Neural progenitor cell (in vitro differentiated cells): ENCODE measurements around the gene NUDT21. TPM values are rescaled to one million over a fixed set of nuclear protein-coding genes. Genes with fewer than 3 reads are reported as not detected.

Experiments
- DNase-seq: peaks from one replicate; pipeline ENCODE4 v3.0.0-alpha.2; 2016; ENCODE audit warnings: low spot score
- H2AFZ ChIP-seq: fragments of 200-600 bp; sonication (generic); replicated peaks from 2 replicates; pipeline ENCODE4 v1.6.1; 2016; ENCODE audit warnings: antibody characterized with exemption
- H3F3A ChIP-seq: fragments of 200-600 bp; sonication (generic); 2 replicates; pipeline ENCODE4 v1.6.1; 2016; ENCODE audit warnings: antibody characterized with exemption, low read depth
- H3K27ac ChIP-seq: fragments of 200-600 bp; sonication (generic); 2 replicates; pipeline ENCODE4 v1.5.1; 2016; ENCODE audit warnings: mild to moderate bottlenecking
- H3K27me3 ChIP-seq: fragments of 200-600 bp; sonication (generic); 2 replicates; pipeline ENCODE4 v1.6.1; 2016; ENCODE audit warnings: mild to moderate bottlenecking, moderate library complexity
- H3K36me3 ChIP-seq: fragments of 200-600 bp; sonication (generic); 2 replicates; pipeline ENCODE4 v1.5.1; 2016
- H3K4me1 ChIP-seq: fragments of 200-600 bp; sonication (generic); 2 replicates; pipeline ENCODE4 v1.6.1; 2016; ENCODE audit warnings: mixed run types
- H3K4me2 ChIP-seq: fragments of 200-600 bp; sonication (generic); 2 replicates; pipeline ENCODE4 v1.6.1; 2016
- H3K4me3 ChIP-seq: fragments of 200-600 bp; sonication (generic); 2 replicates; pipeline ENCODE4 v1.5.1; 2016
- H3K79me2 ChIP-seq: fragments of 200-600 bp; sonication (generic); 2 replicates; pipeline ENCODE4 v1.6.1; 2016; ENCODE audit warnings: low read depth
- H3K9ac ChIP-seq: fragments of 200-600 bp; sonication (generic); 2 replicates; pipeline ENCODE4 v1.6.1; 2016
- H3K9me3 ChIP-seq: fragments of 200-600 bp; sonication (generic); 2 replicates; pipeline ENCODE4 v1.5.1; 2016; ENCODE audit warnings: low read depth
- H4K20me1 ChIP-seq: fragments of 200-600 bp; sonication (generic); 2 replicates; pipeline ENCODE4 v1.6.1; 2016; ENCODE audit warnings: low read depth
- H3K27ac Mint-ChIP-seq: 3 replicates; pipeline ENCODE4 v1.8.0; 2021; ENCODE audit warnings: mixed read lengths
- H3K27me3 Mint-ChIP-seq: 2 replicates; pipeline ENCODE4 v1.8.0; 2022; ENCODE audit warnings: low read depth, mild to moderate bottlenecking, inconsistent platforms, moderate library complexity, mixed read lengths; ENCODE audit not compliant: insufficient read depth
- H3K36me3 Mint-ChIP-seq: 3 replicates; pipeline ENCODE4 v1.8.0; 2021; ENCODE audit warnings: mixed read lengths
- H3K4me1 Mint-ChIP-seq: 3 replicates; pipeline ENCODE4 v1.8.0; 2021; ENCODE audit warnings: mixed read lengths
- H3K4me3 Mint-ChIP-seq: 3 replicates; pipeline ENCODE4 v1.8.0; 2021; ENCODE audit warnings: mild to moderate bottlenecking, moderate library complexity, mixed read lengths
- H3K9me3 Mint-ChIP-seq: 3 replicates; pipeline ENCODE4 v1.8.0; 2020; ENCODE audit warnings: mixed read lengths
- EZH2 ChIP-seq: fragments of 200-600 bp; sonication (generic); IDR thresholded peaks from 2 replicates; pipeline ENCODE4 v1.6.1; 2017; ENCODE audit warnings: antibody characterized with exemption, mild to moderate bottlenecking, moderate library complexity
- EZH2phosphoT487 ChIP-seq: fragments of 200-600 bp; sonication (generic); IDR thresholded peaks from 2 replicates; pipeline ENCODE4 v1.6.1; 2017; ENCODE audit warnings: antibody characterized with exemption
- total RNA-seq: library from RNA; depleted of rRNA; stranded (reverse); fragments of >200 nt; gene quantifications from 2 replicates; pipeline ENCODE4 v1.2.3, GENCODE V29; 2015; ENCODE audit warnings: low replicate concordance
- TF ChIP-seq, protein P1 (sequence below): fragments of 200-600 bp; sonication (generic); IDR thresholded peaks from 2 replicates; pipeline ENCODE4 v1.5.1; 2017; ENCODE audit warnings: antibody characterized with exemption, mild to moderate bottlenecking

The NUDT21 gene
- total RNA-seq, 1 donor from 2014 or later, result 256 TPM

DNA sequence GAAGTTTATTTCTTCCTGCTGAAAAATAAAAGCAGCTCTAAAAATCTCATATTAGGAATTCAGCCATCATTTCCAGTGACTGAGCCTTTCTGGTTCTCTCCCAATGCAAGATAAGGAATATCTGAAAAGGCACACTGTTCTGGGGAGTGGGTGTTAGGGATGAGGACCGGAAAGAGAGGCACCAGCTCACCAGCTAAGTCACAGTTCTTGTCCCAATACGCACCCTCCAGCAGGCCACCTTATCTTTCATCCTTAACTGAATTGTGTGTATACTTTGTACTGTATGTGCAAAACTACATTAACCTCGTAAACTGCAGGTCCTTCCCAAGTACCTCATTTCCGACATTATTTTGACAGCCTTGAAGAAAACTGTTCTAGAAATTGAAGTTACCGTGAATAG is 36.8 kb downstream of the NUDT21 start:
- no peak overlapping the region for H3K4me3 Mint-ChIP-seq
- Histone ChIP-seq H2AFZ (no peak overlapping the region), H3K9ac (no peak overlapping the region), H3F3A (peaks cover 6% of the 10 kb centered on the region), H3K36me3 (no peaks in the 10 kb centered on the region), H3K4me3 (no peak overlapping the region), H4K20me1 (peaks cover 19% of the 10 kb centered on the region), H3K9me3 (no peaks in the 10 kb centered on the region), H3K4me1 (peaks cover 8% of the 10 kb centered on the region), H3K79me2 (peaks cover 38% of the 10 kb centered on the region), H3K27ac (no peak overlapping the region), H3K27me3 (no peaks in the 10 kb centered on the region), H3K4me2 (no peak overlapping the region)
- peaks cover 2% of the 10 kb centered on the region for H3K27me3 Mint-ChIP-seq
- H3K9me3 Mint-ChIP-seq, result no peaks in the 10 kb centered on the region
- no peak for DNase-seq
- H3K4me1 Mint-ChIP-seq, result peaks cover 7% of the 10 kb centered on the region
- H3K27ac Mint-ChIP-seq, result no peak overlapping the region
- TF ChIP-seq EZH2 (no peak), EZH2phosphoT487 (no peak)
- TF ChIP-seq, protein P1, sequence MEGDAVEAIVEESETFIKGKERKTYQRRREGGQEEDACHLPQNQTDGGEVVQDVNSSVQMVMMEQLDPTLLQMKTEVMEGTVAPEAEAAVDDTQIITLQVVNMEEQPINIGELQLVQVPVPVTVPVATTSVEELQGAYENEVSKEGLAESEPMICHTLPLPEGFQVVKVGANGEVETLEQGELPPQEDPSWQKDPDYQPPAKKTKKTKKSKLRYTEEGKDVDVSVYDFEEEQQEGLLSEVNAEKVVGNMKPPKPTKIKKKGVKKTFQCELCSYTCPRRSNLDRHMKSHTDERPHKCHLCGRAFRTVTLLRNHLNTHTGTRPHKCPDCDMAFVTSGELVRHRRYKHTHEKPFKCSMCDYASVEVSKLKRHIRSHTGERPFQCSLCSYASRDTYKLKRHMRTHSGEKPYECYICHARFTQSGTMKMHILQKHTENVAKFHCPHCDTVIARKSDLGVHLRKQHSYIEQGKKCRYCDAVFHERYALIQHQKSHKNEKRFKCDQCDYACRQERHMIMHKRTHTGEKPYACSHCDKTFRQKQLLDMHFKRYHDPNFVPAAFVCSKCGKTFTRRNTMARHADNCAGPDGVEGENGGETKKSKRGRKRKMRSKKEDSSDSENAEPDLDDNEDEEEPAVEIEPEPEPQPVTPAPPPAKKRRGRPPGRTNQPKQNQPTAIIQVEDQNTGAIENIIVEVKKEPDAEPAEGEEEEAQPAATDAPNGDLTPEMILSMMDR, result no peak
- peaks cover 20% of the 10 kb centered on the region for H3K36me3 Mint-ChIP-seq

DNA sequence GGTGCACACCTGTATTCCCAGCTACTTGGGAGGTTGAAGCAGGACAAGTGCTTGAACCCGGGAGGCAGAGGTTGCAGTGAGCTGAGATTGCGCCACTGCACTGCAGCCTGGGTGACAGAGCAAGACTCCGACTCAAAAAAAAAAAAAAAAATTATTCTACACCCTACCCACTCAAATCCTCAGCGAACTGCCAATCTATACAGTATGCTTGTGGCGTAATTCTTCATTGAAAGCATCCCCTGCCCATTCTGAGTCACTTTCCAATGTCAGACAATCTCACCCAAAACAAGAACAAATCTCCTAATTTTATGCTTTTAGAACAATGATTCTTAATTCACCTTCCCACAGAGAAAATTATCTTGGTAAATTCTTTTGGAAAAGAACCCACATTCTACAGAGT is 37.8 kb downstream of the NUDT21 start:
- Histone ChIP-seq H3K27ac (no peak overlapping the region), H3K9me3 (no peaks in the 10 kb centered on the region), H4K20me1 (peaks cover 19% of the 10 kb centered on the region), H3K4me2 (no peak overlapping the region), H3K9ac (no peak overlapping the region), H2AFZ (no peak overlapping the region), H3F3A (peaks cover 6% of the 10 kb centered on the region), H3K4me3 (no peak overlapping the region), H3K4me1 (peaks cover 8% of the 10 kb centered on the region), H3K79me2 (peaks cover 29% of the 10 kb centered on the region), H3K27me3 (no peaks in the 10 kb centered on the region), H3K36me3 (no peaks in the 10 kb centered on the region)
- TF ChIP-seq, protein P1, result no peak
- TF ChIP-seq EZH2 (no peak), EZH2phosphoT487 (no peak)
- no peaks in the 10 kb centered on the region for H3K9me3 Mint-ChIP-seq
- peaks cover 7% of the 10 kb centered on the region for H3K4me1 Mint-ChIP-seq
- H3K36me3 Mint-ChIP-seq, result peaks cover 27% of the 10 kb centered on the region
- DNase-seq, result no peak
- peaks cover 2% of the 10 kb centered on the region for H3K27me3 Mint-ChIP-seq
- no peak overlapping the region for H3K4me3 Mint-ChIP-seq
- H3K27ac Mint-ChIP-seq, result no peak overlapping the region

DNA sequence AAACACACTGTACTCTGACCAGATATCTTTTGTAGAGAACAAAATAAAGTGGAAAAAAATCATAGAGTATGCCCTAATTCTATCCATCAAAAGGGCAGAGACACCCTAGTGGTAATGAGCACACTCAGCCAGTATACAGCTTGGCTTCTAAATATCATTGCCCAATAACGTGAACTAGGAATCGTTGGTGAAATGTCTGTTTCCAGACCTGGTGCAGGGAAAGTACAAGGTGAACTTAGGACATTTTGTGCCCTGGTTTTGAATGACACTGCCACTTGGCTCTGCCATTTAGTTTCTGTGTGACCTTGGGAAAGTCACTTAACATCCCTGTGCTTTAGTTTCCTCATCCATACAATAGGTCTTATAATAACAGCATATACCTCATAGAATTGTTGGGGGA is 39.5 kb downstream of the NUDT21 start:
- TF ChIP-seq EZH2, result no peak

DNA sequence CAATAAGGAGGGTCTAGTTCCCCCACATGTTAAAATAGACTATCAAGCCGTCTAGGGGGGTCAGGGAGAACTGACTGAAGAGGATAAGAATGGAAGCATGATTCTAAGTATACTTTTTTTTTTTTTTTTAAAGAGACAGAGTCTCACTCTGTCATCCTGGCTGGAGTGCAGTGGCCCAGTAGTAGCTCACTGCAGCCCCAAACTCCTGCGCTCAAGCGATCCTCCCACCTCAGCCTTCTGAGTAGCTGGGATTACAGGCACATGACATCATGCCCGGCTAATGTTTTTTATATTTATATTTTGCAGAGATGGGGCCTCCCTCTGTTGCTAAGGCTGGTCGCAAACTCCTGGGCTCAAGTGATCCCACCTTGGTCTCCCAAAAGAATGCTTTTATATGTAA is 40.0 kb downstream of the NUDT21 start:
- Mint-ChIP-seq H3K27ac (no peak overlapping the region), H3K9me3 (no peaks in the 10 kb centered on the region), H3K27me3 (peaks cover 2% of the 10 kb centered on the region), H3K36me3 (peaks cover 30% of the 10 kb centered on the region), H3K4me1 (peaks cover 7% of the 10 kb centered on the region), H3K4me3 (no peak overlapping the region)
- peaks cover 8% of the 10 kb centered on the region for H3K4me1 ChIP-seq
- H3K4me3 ChIP-seq, result no peak overlapping the region
- H2AFZ ChIP-seq, result no peak overlapping the region
- no peak for TF ChIP-seq EZH2
- TF ChIP-seq, protein P1, result no peak
- no peak for TF ChIP-seq EZH2phosphoT487
- H3K27me3 ChIP-seq, result no peaks in the 10 kb centered on the region
- peaks cover 19% of the 10 kb centered on the region for H4K20me1 ChIP-seq
- H3K79me2 ChIP-seq, result peaks cover 7% of the 10 kb centered on the region
- H3K9me3 ChIP-seq, result no peaks in the 10 kb centered on the region
- no peaks in the 10 kb centered on the region for H3K36me3 ChIP-seq
- DNase-seq, result no peak
- H3K9ac ChIP-seq, result no peak overlapping the region
- peaks cover 6% of the 10 kb centered on the region for H3F3A ChIP-seq
- no peak overlapping the region for H3K4me2 ChIP-seq
- H3K27ac ChIP-seq, result no peak overlapping the region

More for the DNA sequence above, 39.5 kb downstream of the NUDT21 start:
- no peak overlapping the region for H3K4me3 Mint-ChIP-seq
- peaks cover 30% of the 10 kb centered on the region for H3K36me3 Mint-ChIP-seq
- Histone ChIP-seq H3K4me3 (no peak overlapping the region), H3K4me2 (no peak overlapping the region), H3K9ac (no peak overlapping the region), H3K9me3 (no peaks in the 10 kb centered on the region), H3K79me2 (peaks cover 12% of the 10 kb centered on the region), H3K27me3 (no peaks in the 10 kb centered on the region), H3F3A (peaks cover 6% of the 10 kb centered on the region), H2AFZ (no peak overlapping the region), H4K20me1 (peaks cover 19% of the 10 kb centered on the region), H3K4me1 (peaks cover 8% of the 10 kb centered on the region), H3K27ac (no peak overlapping the region), H3K36me3 (no peaks in the 10 kb centered on the region)
- DNase-seq, result no peak
- H3K4me1 Mint-ChIP-seq, result peaks cover 7% of the 10 kb centered on the region
- no peaks in the 10 kb centered on the region for H3K9me3 Mint-ChIP-seq
- no peak overlapping the region for H3K27ac Mint-ChIP-seq
- H3K27me3 Mint-ChIP-seq, result peaks cover 2% of the 10 kb centered on the region
